ENCODE data around the gene PRDM16. TPM values are rescaled to one million over a fixed set of nuclear protein-coding genes. Genes with fewer than 3 reads are reported as not detected.
A peak's percentile ranks its signal among the peaks of the same experiment; 100 is the strongest.

The PRDM16 gene
- total RNA-seq, 1 donor from 2014 or later, result 6.7 TPM

- no peak for DNase-seq
These were observed 274.0 kb downstream of the PRDM16 start for GRCh38 chr1:3342960-3343359.

- DNase-seq, result no peak
These were observed 275.4 kb downstream of the PRDM16 start for GRCh38 chr1:3344395-3344794.

- no peak for DNase-seq
These were observed 276.8 kb downstream of the PRDM16 start for GRCh38 chr1:3345792-3346191.

- DNase-seq, result no peak
These were observed 277.5 kb downstream of the PRDM16 start for GRCh38 chr1:3346478-3346877.

GRCh38 chr1:3347257-3348020 is 278.4 kb downstream of the PRDM16 start:
- DNase-seq, result no peak

GRCh38 chr1:3348196-3348865 is 279.3 kb downstream of the PRDM16 start:
- peak; percentile 33 for DNase-seq

- DNase-seq, result no peak
These were observed 280.4 kb downstream of the PRDM16 start for GRCh38 chr1:3349161-3349967.

GRCh38 chr1:3349968-3350299 is 280.9 kb downstream of the PRDM16 start:
- DNase-seq, result no peak

GRCh38 chr1:3350506-3351261 is 281.7 kb downstream of the PRDM16 start:
- peak; percentile 72 for DNase-seq

GRCh38 chr1:3351449-3352298 is 282.7 kb downstream of the PRDM16 start:
- no peak for DNase-seq

- peak; percentile 19 for DNase-seq
These were observed 283.4 kb downstream of the PRDM16 start for GRCh38 chr1:3352299-3352951.

GRCh38 chr1:3352952-3353331 is 283.9 kb downstream of the PRDM16 start:
- DNase-seq, result no peak

GRCh38 chr1:3353876-3354275 is 284.9 kb downstream of the PRDM16 start:
- DNase-seq, result no peak

GRCh38 chr1:3355089-3355488 is 286.1 kb downstream of the PRDM16 start:
- DNase-seq, result no peak

- no peak for DNase-seq
These were observed 287.2 kb downstream of the PRDM16 start for GRCh38 chr1:3355894-3356826.

GRCh38 chr1:3356827-3357460 is 287.9 kb downstream of the PRDM16 start:
- DNase-seq, result no peak

- no peak for DNase-seq
These were observed 288.7 kb downstream of the PRDM16 start for GRCh38 chr1:3357526-3358297.

GRCh38 chr1:3359351-3359750 is 290.3 kb downstream of the PRDM16 start:
- no peak for DNase-seq

All from occipital lobe (tissue), 2 donors.